ENCODE data around the gene RDH13. TPM values are rescaled to one million over a fixed set of nuclear protein-coding genes. Genes with fewer than 3 reads are reported as not detected.

Gene RDH13
- total RNA-seq, 4 donors from 2014 or later: 28.4 to 125 (median 61.7) TPM

GRCh38 chr19:55098716-55099556, 36.0 kb upstream of the RDH13 start:
- Histone ChIP-seq H3K4me1 (no peaks in the 10 kb centered on the region), H3K36me3 (peaks cover 0 to 29% (median 14%) of the 10 kb centered on the region in 4 donors), H3K9me3 (no peaks in the 10 kb centered on the region), H3K4me3 (no peak overlapping the region), H3K27me3 (no peaks in the 10 kb centered on the region), H3K27ac (no peak overlapping the region)
- intact Hi-C loops (cut with DNase I; ENCODE audit: low total_unique reads) (no loop called here), in situ Hi-C loops (cut with MboI; ENCODE audit: low pct_ligation_motif_present in 1 of 4, low pct_unique_long_range_greater_than_20kb in 1 of 4, low sequenced_read_pairs in 3 of 4) (no loop called here)
- no peak for DNase-seq
- 90% methylated on average over 22 of the region's 27 CpGs; no CpG with 5 or more reads in 1 of the 2 donors for WGBS, 2 donors (ENCODE audit: low coverage in 1 of 2)
- TF ChIP-seq POLR2A (IDR thresholded peaks at IDR 0.05): no peak

GRCh38 chr19:55097864-55098715, 35.1 kb upstream of the RDH13 start:
- DNase-seq: no peak
- in situ Hi-C loops (cut with MboI; ENCODE audit: low pct_ligation_motif_present in 1 of 4, low pct_unique_long_range_greater_than_20kb in 1 of 4, low sequenced_read_pairs in 3 of 4) (no loop called here), intact Hi-C loops (cut with DNase I; ENCODE audit: low total_unique reads) (no loop called here)
- Histone ChIP-seq H3K4me3 (no peak overlapping the region), H3K9me3 (no peaks in the 10 kb centered on the region), H3K27ac (no peak overlapping the region), H3K36me3 (peaks cover 0 to 27% (median 12%) of the 10 kb centered on the region in 4 donors), H3K27me3 (no peaks in the 10 kb centered on the region), H3K4me1 (no peaks in the 10 kb centered on the region)
- WGBS, 2 donors (ENCODE audit: low coverage in 1 of 2): 92% methylated on average over 19 of the region's 23 CpGs; no CpG with 5 or more reads in 1 of the 2 donors
- TF ChIP-seq EP300 (IDR thresholded peaks at IDR 0.05; ENCODE audit: low read depth) (no peak), POLR2AphosphoS5 (IDR thresholded peaks at IDR 0.05) (no peak), POLR2A (IDR thresholded peaks at IDR 0.05) (no peak), CTCF (IDR thresholded peaks at IDR 0.05) (no peak)

GRCh38 chr19:55096061-55096701, 33.2 kb upstream of the RDH13 start:
- Histone ChIP-seq H3K4me3 (no peak overlapping the region), H3K4me1 (no peaks in the 10 kb centered on the region), H3K36me3 (peaks cover 0 to 28% (median 11%) of the 10 kb centered on the region in 4 donors), H3K9me3 (no peaks in the 10 kb centered on the region), H3K27ac (no peak overlapping the region), H3K27me3 (no peaks in the 10 kb centered on the region)
- 86% methylated on average over 21 of the region's 23 CpGs; no CpG with 5 or more reads in 1 of the 2 donors for WGBS, 2 donors (ENCODE audit: low coverage in 1 of 2)
- no peak for DNase-seq
- in situ Hi-C loops (cut with MboI; ENCODE audit: low pct_ligation_motif_present in 1 of 4, low pct_unique_long_range_greater_than_20kb in 1 of 4, low sequenced_read_pairs in 3 of 4) (no loop called here), intact Hi-C loops (cut with DNase I; ENCODE audit: low total_unique reads) (no loop called here)
- TF ChIP-seq CTCF (IDR thresholded peaks at IDR 0.05) (no peak), POLR2A (IDR thresholded peaks at IDR 0.05) (no peak), POLR2AphosphoS5 (IDR thresholded peaks at IDR 0.05) (no peak), EP300 (IDR thresholded peaks at IDR 0.05; ENCODE audit: low read depth) (no peak)

- Histone ChIP-seq H3K4me3 (no peak overlapping the region), H3K27me3 (no peaks in the 10 kb centered on the region), H3K9me3 (no peaks in the 10 kb centered on the region), H3K27ac (no peak overlapping the region), H3K4me1 (no peaks in the 10 kb centered on the region), H3K36me3 (peaks cover 0 to 29% (median 14%) of the 10 kb centered on the region in 4 donors)
- no peak for DNase-seq
- 84% methylated on average over 19 of the region's 23 CpGs; no CpG with 5 or more reads in 1 of the 2 donors for WGBS, 2 donors (ENCODE audit: low coverage in 1 of 2)
- TF ChIP-seq EP300 (IDR thresholded peaks at IDR 0.05; ENCODE audit: low read depth): no peak
- no peak for TF ChIP-seq POLR2A (IDR thresholded peaks at IDR 0.05)
- TF ChIP-seq CTCF (IDR thresholded peaks at IDR 0.05): no peak
- no peak for TF ChIP-seq POLR2AphosphoS5 (IDR thresholded peaks at IDR 0.05)
- intact Hi-C loops (cut with DNase I; ENCODE audit: low total_unique reads): no loop called here
- in situ Hi-C loops (cut with MboI; ENCODE audit: low pct_ligation_motif_present in 1 of 4, low pct_unique_long_range_greater_than_20kb in 1 of 4, low sequenced_read_pairs in 3 of 4): no loop called here
Observed at GRCh38 chr19:55095260-55096060, 32.5 kb upstream of the RDH13 start.
